IPS-18c (cell line): ENCODE results near the gene CADPS2.

Source experiments
- H3K4me3 ChIP-seq: 2 replicates; pipeline ENCODE4 v1.7.0; 2013; ENCODE audit warnings: low read depth, mild to moderate bottlenecking, low read length, moderate library complexity; ENCODE audit not compliant: insufficient read depth
- H3K9me3 ChIP-seq: one replicate; pipeline ENCODE4 v1.6.1; 2013; ENCODE audit warnings: mild to moderate bottlenecking, low read length, moderate library complexity; ENCODE audit not compliant: control insufficient read depth, insufficient read depth

Gene CADPS2

DNA sequence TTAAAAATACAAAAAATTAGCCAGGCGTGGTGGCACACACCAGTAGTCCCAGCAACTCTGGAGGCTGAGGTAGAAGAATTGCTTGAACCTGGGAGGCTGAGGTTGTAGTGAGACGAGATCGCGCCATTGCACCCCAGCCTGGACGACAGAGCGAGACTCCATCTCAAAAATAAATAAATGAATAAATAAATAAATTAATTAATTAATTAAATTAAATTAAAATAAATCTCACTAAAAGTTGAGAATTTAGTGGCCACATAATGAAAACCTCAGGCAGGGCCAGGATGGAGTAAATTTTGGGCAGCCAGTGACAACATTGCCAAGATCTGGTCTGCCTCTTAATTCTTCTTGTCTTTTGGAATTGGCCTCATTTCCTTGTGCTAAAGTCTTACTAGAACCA, 394.3 kb downstream of the CADPS2 start:
- H3K4me3 ChIP-seq: no peak overlapping the region
- no peaks in the 10 kb centered on the region for H3K9me3 ChIP-seq

- no peaks in the 10 kb centered on the region for H3K9me3 ChIP-seq
- H3K4me3 ChIP-seq: no peak overlapping the region
Measured at GRCh38 chr7:122488241-122488640, 398.0 kb downstream of the CADPS2 start.

GRCh38 chr7:122487131-122487530, 399.1 kb downstream of the CADPS2 start:
- H3K4me3 ChIP-seq: no peak overlapping the region
- no peaks in the 10 kb centered on the region for H3K9me3 ChIP-seq

DNA sequence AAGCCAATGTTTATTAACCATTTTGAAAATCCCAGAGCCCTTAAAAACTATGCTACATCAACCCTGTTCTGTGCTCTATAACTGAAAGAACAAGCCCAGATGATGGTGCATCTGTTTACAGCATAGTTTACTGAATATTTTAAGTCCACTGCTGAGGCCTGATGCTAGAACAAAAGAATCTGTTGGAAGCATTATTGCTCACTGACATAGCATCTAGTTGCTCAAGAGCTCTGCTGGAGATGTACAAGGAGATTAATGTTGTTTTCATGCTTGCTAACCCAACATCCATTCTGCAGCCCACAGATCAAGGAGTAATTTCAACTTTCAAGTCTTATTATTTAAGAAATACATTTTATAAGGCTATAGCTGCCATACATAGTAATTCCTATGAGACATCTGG, 400.4 kb downstream of the CADPS2 start:
- Histone ChIP-seq H3K4me3 (no peak overlapping the region), H3K9me3 (no peaks in the 10 kb centered on the region)

DNA sequence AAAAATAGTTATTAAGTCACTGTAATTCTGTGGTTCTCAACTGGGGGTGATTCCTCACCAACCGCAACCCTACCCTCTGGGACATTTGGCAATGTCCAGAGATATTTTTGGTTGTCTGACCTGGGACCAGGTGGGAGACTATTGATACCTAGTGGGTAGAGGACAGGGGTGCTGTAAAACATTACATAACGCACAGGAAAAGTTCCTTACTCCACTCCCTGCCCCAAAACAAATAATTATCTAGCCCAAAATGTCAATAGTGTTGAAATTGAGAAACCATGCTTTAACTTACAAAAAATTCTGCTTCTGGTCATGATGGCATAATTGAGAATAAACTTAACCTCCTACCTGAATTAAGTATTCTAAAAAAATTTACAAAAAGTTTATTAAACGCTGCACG, 404.0 kb downstream of the CADPS2 start:
- H3K9me3 ChIP-seq: no peaks in the 10 kb centered on the region

GRCh38 chr7:122470859-122471258, 415.4 kb downstream of the CADPS2 start:
- no peak overlapping the region for H3K4me3 ChIP-seq
- H3K9me3 ChIP-seq: no peaks in the 10 kb centered on the region

More for the DNA sequence above, 404.0 kb downstream of the CADPS2 start:
- no peak overlapping the region for H3K4me3 ChIP-seq

DNA sequence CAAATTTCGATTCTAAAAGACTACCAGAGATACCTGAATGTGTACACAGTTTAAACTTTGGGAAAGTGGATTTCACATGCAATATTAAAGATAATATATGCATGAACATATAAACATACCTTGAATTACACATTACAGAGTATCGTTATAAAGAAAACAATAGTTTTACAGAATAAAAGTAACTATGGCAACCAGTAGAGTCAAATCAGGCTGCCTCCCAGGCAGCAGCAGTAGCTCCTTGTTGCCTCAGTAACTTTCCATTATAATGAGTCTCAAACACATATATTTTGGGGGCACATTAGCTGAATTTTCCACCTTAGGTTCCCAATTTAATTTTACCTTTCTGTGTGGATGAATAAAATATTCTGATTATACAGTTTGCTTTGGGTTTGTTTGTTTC, 417.3 kb downstream of the CADPS2 start:
- H3K4me3 ChIP-seq: no peak overlapping the region
- H3K9me3 ChIP-seq: no peaks in the 10 kb centered on the region

DNA sequence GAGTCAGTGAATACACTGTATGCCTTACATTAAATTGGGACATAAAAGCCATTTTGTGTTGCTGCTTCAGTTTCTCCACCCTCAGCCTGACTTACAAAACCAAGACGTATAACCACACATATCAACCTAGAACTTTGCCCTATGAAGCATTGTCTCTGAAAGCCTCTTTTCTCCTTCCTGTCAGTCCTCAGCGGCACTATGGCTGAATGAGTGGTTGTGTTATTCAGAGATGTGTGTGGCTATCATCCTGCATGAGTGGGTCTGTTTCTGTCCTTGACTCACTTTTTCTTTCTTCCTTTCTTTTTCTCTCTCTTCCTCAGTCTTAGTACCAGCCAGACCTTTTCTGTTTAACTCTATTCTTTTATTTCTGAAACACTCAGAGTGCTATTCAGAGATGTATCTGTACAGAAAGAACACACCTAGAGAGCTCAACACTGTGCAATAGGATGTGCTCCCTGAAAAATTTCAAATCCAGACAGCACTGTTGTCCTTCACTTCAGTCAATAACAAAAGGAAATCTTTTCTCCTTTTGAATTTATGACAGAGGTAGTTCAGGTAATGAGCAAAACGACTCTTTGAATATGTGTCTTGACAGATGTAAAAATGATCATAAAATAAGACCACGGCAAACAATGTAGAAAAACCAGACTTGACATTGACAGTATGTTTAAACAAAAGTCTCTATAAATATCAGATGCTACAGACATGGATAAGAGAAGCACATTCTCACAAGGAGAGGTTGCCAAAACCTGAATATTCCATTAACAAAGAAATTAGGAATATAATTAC, 418.4 kb downstream of the CADPS2 start:
- Histone ChIP-seq H3K4me3 (no peak overlapping the region), H3K9me3 (no peaks in the 10 kb centered on the region)

DNA sequence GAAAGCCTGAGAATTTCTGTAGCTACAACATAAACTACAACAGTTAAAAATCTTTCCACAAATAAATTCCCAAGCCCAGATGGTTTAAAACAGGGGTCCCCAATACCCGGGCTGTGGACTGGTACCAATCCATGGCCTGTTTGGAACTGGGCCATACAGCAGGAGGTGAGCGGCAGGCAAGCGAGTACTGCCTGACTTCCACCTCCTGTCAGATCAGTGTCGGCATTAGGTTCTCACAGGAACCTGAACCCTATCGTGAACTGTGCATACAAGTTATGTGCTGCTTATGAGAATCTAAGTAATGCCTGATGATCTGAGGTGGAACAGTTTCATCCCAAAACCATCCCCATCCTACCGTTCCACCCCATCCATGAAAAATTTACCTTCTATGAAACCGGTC, 421.0 kb downstream of the CADPS2 start:
- Histone ChIP-seq H3K9me3 (no peaks in the 10 kb centered on the region), H3K4me3 (no peak overlapping the region)

DNA sequence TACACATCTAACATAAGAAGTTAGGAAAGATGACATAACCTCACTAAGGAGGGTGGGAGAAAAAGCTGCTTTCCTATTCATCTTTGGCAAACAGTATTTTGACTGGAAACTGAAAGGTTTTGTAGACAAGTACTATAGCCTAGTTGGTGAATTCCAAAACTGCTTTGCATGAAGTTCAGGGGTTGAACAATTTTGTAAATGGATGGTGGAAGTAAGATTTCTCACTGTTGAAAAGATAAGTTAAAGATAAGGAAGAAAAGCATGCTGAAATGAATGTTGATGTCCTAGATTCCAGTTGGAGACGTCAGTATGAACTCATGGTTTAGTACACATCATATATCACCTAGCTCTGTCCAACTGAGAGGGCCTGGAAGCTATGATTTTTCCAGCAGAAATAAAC, 422.6 kb downstream of the CADPS2 start:
- Histone ChIP-seq H3K4me3 (no peak overlapping the region), H3K9me3 (no peaks in the 10 kb centered on the region)

- H3K4me3 ChIP-seq: no peak overlapping the region
- H3K9me3 ChIP-seq: no peaks in the 10 kb centered on the region
Measured at GRCh38 chr7:122460936-122461335, 425.3 kb downstream of the CADPS2 start.

DNA sequence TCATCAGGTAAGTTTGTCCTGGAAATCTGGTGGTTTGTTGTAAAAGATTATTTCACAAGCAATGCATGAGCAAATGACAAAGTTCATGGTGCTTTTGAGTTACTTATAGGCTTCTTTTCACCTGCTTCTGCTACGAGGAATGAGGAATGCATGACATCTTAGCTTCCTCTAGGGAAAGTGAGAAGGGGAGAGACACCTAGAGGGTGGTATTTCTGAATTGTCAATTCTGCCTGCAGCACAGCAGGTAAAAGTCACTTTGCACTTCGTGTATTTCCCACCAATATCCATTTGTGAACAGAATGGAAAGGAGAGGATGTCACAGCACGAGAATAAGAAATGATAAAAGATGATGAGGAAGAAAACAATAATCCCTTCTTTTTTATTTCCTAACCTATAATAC, 428.3 kb downstream of the CADPS2 start:
- Histone ChIP-seq H3K9me3 (no peaks in the 10 kb centered on the region), H3K4me3 (no peak overlapping the region)

DNA sequence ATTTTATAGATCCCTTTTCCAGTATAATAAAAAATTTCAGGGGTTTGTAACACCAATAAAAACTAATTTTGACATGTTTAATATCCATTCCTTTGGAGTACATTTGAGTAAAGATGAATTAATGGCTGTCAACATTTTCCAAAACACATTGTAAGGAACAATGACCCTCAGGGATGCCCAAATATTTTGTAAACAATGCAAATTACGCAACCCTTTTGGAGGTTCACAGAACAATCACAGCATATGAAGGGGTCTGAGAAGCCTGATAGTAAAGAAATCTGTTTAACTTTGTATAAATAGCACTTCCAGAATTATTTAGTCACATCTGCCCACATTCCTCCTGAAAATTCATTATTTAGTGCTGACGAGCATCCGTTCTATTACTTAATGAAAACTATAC, 428.9 kb downstream of the CADPS2 start:
- Histone ChIP-seq H3K4me3 (no peak overlapping the region), H3K9me3 (no peaks in the 10 kb centered on the region)

DNA sequence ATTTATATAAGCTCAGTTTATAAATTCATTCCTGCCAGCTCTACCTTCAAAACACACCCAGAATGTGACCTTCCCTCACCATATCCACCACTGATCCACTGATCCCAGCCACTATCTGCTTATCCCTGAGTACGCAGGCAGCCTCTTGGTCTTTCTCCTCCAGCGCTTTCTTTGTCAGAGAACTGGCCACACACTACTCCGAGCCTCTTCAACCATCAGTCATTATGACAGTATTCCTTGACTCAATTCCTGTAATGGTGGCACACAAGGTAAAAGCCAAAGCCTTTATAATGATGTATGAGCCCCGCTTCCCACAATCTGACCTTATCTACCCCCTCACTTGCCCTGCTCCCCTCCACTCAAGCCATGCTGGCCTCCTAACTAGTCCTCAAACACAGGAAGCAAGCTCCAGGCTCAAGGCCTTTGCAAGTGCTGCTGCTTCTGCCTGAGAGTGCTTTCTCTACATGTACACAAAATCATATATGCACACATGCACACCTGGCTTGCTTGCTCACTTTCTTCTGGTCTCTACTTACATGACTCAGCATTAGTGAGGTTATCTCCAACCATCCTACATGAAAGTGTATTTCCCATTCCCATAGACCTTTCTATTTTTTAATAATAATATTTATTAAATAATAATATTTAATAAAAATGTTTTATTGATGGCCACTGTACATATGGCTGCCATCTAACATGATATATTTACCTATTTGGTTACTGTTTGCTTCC, 431.3 kb downstream of the CADPS2 start:
- no peak overlapping the region for H3K4me3 ChIP-seq
- no peaks in the 10 kb centered on the region for H3K9me3 ChIP-seq

DNA sequence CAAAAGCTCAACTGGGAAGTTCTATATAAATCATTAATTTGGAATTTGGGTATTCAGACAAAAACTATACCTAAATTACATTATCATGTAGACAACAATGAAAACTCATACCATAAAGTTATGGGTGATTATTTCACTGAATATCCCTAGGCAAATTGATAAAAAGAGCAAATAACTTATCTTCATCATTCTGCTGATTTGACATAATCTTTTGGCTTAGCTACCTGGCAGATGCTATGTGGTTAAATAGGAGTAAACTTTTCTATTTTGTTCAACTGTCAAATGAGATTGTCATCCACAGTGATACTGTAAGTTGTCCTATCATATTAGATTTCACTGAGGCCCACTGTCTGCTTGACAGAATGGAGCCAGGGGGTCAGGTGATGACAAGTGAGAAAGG, 432.8 kb downstream of the CADPS2 start:
- Histone ChIP-seq H3K4me3 (no peak overlapping the region), H3K9me3 (no peaks in the 10 kb centered on the region)

DNA sequence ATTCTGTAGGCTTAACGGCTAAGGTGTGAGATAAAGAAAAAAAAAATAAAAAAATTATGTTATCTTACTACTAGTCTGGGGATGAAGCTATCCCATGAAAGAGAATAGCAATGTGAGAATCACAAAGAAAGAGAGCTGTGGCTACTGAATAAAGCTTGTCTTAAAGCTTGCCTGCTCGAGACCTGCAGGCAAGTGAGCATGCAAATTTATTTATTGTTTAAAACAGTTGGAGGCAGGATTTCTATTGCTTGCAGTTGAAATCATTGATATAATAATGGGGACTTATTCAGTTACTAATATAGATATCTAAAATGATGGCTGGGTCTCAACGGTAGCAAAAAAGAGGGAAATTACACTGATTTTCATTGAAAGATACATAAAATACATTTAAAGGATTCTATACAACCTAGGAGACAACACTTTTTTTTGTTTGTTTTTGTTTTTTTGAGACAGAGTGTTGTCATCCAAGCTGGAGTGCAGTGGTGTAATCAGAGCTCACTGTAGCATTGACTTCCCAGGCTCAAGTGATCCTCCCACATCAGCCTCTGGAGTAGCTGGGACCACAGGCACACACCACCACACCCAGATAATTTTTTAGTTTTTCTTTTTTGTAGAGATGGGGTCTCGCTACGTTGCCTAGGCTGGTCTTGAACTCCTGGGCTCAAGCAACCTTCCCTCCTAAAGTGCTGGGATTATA, 437.2 kb downstream of the CADPS2 start:
- H3K9me3 ChIP-seq: no peaks in the 10 kb centered on the region
- H3K4me3 ChIP-seq: no peak overlapping the region

DNA sequence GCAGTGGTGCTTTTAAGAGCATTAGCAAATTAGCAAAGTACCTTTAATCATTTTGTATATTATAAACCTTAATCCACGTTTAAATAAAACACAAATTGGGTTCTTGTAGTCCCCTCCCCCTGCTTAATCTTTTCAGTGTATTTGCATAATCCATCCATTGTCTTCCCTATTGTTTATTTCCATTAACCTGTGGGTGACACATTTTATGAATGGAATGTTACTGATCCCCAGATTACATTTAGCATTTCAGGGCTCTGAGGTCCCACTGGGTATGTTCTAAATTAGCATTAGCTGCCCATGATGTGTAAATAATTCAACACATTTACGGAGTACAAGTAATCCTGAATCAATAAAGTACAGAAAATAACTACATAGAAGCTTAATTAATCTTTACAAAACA, 443.3 kb downstream of the CADPS2 start:
- H3K9me3 ChIP-seq: no peaks in the 10 kb centered on the region
- H3K4me3 ChIP-seq: no peak overlapping the region

- Histone ChIP-seq H3K4me3 (no peak overlapping the region), H3K9me3 (no peaks in the 10 kb centered on the region)
Measured at GRCh38 chr7:122438492-122438891, 447.8 kb downstream of the CADPS2 start.
